Erythroblast (primary cell): ENCODE results near the gene C4orf54.

Experiments
- GATA1 ChIP-seq: IDR thresholded peaks from 2 replicates; pipeline ENCODE4 v1.6.1; 2011; ENCODE audit warnings: low read depth, mild to moderate bottlenecking, control low read depth, low read length, moderate library complexity
- POLR2A ChIP-seq: IDR thresholded peaks from 2 replicates; pipeline ENCODE4 v1.6.1; 2011; ENCODE audit warnings: mild to moderate bottlenecking, low read length

DNA sequence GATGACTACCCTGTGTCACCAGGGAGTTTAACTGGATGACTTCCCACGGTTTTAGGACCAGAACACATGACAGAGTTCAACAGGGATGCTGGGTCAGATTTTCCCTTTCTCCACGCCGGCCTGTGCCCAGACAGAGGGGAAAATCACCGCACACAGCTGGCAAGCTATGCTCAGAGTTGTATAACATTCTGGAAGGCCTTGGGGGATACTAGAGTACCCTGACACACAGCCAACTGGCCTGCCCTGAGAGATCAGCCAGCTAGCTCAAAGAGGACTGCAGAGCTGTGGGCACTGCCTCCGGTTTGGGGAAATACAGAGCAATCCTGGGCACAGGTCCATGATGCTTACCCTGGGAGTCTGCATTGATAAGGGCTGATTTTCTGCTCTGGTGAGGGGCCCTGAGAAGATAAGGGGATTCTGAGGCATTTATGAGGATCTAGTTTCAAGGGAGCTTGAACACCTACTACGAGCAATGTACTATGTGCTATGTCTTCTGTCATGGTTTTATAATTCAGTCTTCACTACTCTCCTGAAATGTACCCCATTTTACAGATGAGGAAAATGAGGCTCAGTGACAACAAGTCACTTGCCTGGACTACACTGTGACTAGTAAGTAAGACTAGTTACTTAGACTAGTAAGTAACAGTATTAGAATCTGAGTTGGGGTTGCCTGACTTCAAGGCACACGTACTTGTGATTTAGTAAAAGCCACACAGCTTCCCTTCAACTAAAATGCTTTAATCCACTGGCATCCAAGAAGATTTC is 14.7 kb downstream of the C4orf54 start:
- TF ChIP-seq POLR2A (no peak), GATA1 (no peak)
